Subcutaneous abdominal adipose tissue (tissue), 5 donors: ENCODE results near the gene HOXB5.

Experiments
- H3K27ac ChIP-seq: one replicate; pipeline ENCODE4 v1.7.0; 2013; ENCODE audit warnings: low read depth, mild to moderate bottlenecking, inconsistent platforms, low read length, moderate library complexity
- H3K27me3 ChIP-seq, 5 donors: one replicate each; pipeline ENCODE4 v1.7.0; 2013; ENCODE audit warnings: low read length in 5 of 5, inconsistent platforms in 1 of 5; ENCODE audit not compliant: control insufficient read depth in 5 of 5, insufficient read depth in 4 of 5
- H3K36me3 ChIP-seq, 5 donors: one replicate each; pipeline ENCODE4 v1.7.0; 2013; ENCODE audit warnings: low read length in 5 of 5; ENCODE audit not compliant: control insufficient read depth in 5 of 5, insufficient read depth in 5 of 5
- H3K4me1 ChIP-seq, 5 donors: one replicate each; pipeline ENCODE4 v1.7.0; 2013; ENCODE audit warnings: low read length in 5 of 5, mild to moderate bottlenecking in 3 of 5, moderate library complexity in 1 of 5; ENCODE audit not compliant: control insufficient read depth in 5 of 5, insufficient read depth in 5 of 5
- H3K4me3 ChIP-seq, 5 donors: one replicate each; pipeline ENCODE4 v1.7.0; 2013; ENCODE audit warnings: low read length in 5 of 5, low read depth in 1 of 5
- H3K9ac ChIP-seq, 5 donors: one replicate each; pipeline ENCODE4 v1.7.0; 2013; ENCODE audit warnings: low read length in 5 of 5, mild to moderate bottlenecking in 4 of 5, moderate library complexity in 3 of 5
- H3K9me3 ChIP-seq, 5 donors: one replicate each; pipeline ENCODE4 v1.7.0; 2013; ENCODE audit warnings: low read length in 5 of 5; ENCODE audit not compliant: control insufficient read depth in 5 of 5
- donor health status: healthy.
- donor health status: healthy.
- donor health status: healthy.
- donor health status: healthy.
- donor health status: healthy.

HOXB5 gene

GRCh38 chr17:48636177-48637018 lies 42.8 kb upstream of the HOXB5 start:
- Histone ChIP-seq H3K4me3 (no peak overlapping the region), H3K27me3 (peaks cover 55 to 89% (median 64%) of the 10 kb centered on the region in 5 donors), H3K36me3 (no peaks in the 10 kb centered on the region), H3K9ac (no peak overlapping the region), H3K27ac (no peak overlapping the region), H3K9me3 (no peaks in the 10 kb centered on the region), H3K4me1 (peaks cover 0 to 16% (median 10%) of the 10 kb centered on the region in 5 donors)

DNA sequence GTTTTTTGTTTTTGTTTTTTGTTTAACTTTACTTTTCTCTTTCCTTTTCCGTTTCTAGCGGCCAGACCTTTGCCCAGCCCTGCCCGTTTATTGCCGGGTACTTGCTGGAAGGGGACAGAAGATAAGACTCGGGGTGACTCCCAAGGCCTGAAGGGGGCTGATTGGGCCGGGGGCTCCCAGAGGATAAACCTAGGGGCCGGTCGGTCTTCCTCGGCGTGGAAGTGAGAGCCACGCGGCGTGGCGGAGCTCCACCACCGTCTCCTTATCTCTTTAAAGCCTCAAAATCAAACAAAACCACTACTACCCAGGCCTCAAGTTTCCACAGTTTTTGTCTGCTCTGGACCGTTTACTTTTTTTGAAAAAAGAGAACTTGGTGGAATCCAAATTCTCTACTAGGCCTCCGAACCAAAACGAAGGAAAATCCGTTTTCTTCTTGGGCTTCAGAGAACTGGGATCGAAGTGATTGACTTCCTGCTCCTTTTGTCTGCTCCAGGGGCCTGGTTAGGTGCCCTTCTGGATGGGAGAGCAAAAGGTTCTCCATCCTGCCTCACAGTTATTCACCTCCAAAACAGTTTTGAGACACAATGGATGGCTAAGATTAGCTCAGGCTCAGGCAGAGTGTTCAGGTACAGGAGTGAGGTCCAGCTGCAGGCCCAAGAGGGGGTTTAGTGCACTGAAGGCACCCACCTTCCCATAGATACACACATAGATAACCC lies 41.1 kb upstream of the HOXB5 start:
- Histone ChIP-seq H3K9me3 (no peaks in the 10 kb centered on the region), H3K4me3 (no peak overlapping the region), H3K36me3 (no peaks in the 10 kb centered on the region), H3K4me1 (peaks cover 0 to 16% (median 10%) of the 10 kb centered on the region in 5 donors), H3K27ac (no peak overlapping the region), H3K27me3 (peaks cover 59 to 87% (median 77%) of the 10 kb centered on the region in 5 donors), H3K9ac (no peak overlapping the region)

DNA sequence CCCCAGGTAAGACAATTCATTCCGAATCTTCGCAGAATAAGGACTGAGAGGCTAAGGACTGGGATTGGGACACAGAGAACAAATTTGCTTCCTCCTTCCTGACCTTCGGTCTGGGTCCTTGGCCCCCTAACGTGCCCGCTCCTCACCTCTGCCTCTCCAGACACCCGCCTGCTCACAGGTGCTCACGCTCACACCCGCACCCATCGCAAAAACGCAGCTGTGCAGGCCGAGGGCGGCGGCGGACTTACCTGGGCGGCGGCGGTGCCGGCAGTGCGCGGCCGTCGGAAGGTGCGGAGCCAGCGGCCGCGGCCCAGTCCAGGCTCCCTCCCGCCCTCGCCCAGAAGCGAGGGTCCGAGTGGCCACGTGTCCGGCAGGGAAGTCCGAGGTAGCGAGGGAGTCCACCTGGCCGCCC lies 39.7 kb upstream of the HOXB5 start:
- Histone ChIP-seq H3K9me3 (no peaks in the 10 kb centered on the region), H3K4me1 (peaks cover 0 to 16% (median 10%) of the 10 kb centered on the region in 5 donors), H3K9ac (no peak overlapping the region), H3K36me3 (no peaks in the 10 kb centered on the region), H3K27ac (no peak overlapping the region), H3K4me3 (no peak overlapping the region), H3K27me3 (peaks cover 65 to 87% (median 80%) of the 10 kb centered on the region in 5 donors)

DNA sequence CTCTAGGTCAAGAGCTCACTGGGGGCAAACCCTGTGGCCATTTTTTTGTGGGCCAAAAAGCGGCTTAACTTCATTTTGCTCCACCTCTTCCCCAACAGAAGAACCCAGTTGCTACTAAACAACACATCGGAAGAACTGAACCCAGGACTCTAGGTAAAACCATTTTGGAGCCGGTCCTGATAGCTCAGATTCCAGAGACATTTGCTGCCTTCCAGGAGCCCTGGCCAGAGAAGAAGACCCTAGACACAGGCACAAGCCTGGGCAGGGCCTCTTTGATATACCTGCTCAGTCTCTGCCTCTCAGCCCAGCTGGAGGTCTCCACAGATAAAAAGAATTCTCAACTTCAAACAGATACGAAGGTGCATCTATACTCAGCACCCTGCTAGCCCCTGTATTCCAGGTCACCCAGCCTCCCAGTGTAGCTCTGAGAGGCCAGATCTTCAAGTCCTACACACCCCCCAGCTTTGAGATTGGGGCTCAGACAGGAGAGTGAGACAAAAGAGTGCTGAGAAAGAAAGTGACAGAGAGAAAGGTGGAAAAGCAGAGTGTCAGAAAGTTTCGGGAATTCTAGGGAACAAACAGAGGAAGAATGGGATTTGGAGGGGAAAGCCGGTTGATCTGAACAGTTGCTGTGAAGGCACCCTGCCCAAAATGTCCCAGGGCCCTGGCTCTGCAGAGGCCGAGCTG lies 39.1 kb upstream of the HOXB5 start:
- peaks cover 65 to 88% (median 85%) of the 10 kb centered on the region in 5 donors for H3K27me3 ChIP-seq
- no peaks in the 10 kb centered on the region for H3K36me3 ChIP-seq
- H3K27ac ChIP-seq, result no peak overlapping the region
- H3K4me1 ChIP-seq, result peaks cover 0 to 16% (median 10%) of the 10 kb centered on the region in 5 donors
- H3K9ac ChIP-seq, result no peak overlapping the region
- H3K9me3 ChIP-seq, result no peaks in the 10 kb centered on the region
- no peak overlapping the region for H3K4me3 ChIP-seq

DNA sequence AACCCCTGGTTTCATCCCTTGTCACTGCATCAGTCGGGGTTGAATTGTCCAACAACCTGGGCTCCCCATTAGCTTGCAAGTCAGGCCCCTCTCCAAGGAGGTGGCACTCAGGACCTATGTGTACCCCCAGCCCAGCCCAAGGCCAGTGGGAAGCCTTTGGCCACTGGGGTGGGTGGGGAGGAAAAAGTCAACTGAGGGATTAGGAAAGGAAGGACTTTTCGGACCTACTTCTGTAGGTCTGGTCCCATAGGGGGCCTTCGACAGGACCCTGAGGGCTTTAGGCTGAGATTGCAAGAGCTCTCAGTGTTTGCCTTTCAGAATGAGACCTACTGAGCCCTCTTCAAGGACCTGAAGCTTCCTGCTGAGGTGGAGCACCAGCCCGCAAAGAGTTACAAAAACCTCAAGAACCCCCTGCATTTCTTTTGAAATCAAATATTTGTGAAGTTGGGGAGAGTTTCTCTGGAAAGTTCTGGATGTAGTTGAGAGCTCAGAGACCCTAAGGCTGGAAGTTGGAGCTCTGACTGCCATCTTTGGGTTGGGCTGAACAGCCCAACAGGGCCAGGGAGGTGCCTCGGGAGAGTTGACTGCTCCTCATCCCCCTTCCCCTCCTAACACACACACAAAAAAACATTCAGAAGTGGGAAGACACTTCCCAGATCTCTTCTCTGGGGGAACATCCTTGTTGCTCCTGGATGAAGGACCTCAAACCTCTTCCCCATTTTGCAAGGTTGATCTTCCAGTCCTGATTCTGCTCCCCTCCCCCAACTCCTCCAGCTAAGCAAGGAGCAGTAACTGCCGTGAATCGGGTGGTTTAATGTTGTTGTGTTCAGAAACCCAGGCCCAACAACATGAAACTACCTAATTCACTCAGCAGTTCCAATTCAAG lies 38.4 kb upstream of the HOXB5 start:
- no peaks in the 10 kb centered on the region for H3K36me3 ChIP-seq
- H3K27ac ChIP-seq, result no peak overlapping the region
- H3K9me3 ChIP-seq, result no peaks in the 10 kb centered on the region
- H3K4me3 ChIP-seq, result no peak overlapping the region
- H3K9ac ChIP-seq, result no peak overlapping the region
- peaks cover 0 to 17% (median 11%) of the 10 kb centered on the region in 5 donors for H3K4me1 ChIP-seq
- peaks cover 68 to 88% (median 86%) of the 10 kb centered on the region in 5 donors for H3K27me3 ChIP-seq

DNA sequence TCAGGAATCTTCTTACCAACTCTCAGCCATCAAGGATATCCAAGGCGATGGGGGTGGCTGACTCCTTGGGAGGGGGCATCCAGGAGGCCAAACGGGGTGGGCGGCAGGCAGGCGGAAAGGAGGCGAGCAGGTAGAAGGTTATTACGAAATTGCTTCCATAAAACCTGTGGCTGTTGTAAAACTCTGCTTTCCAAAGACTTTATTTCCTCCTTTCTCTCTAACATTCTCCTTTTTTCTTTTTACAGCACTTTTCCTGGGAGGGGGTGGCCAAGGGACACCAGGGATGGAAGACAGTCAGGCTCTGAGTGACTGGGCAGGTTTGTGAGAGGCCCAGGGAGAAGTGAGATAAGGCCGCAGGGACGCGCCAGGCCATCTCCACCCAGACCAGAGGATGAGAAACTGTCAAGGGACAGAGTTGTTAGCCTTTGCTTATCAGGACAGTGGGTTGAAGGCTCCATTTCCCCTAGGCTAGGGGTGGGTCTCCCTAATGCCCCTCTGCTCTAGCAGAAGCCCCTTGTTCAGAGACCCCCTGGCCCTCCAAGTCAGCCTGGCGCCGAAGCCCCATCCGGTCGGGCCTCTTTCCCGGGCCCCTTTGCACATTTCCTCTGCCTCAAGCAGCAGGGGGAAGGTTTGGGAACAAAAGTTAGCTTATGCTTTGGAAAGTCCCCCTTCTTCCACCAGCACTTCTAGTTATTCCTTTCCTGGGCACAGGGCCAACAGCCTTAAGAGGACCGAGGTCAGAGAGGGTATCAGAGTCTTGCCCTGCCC lies 37.5 kb upstream of the HOXB5 start:
- no peak overlapping the region for H3K27ac ChIP-seq
- H3K4me1 ChIP-seq, result peaks cover 0 to 17% (median 11%) of the 10 kb centered on the region in 5 donors
- no peak overlapping the region for H3K4me3 ChIP-seq
- no peaks in the 10 kb centered on the region for H3K36me3 ChIP-seq
- H3K27me3 ChIP-seq, result peaks cover 72 to 91% (median 90%) of the 10 kb centered on the region in 5 donors
- H3K9me3 ChIP-seq, result no peaks in the 10 kb centered on the region
- H3K9ac ChIP-seq, result no peak overlapping the region

GRCh38 chr17:48630009-48630924 lies 36.7 kb upstream of the HOXB5 start:
- Histone ChIP-seq H3K27me3 (peaks cover 63 to 83% (median 81%) of the 10 kb centered on the region in 5 donors), H3K36me3 (no peaks in the 10 kb centered on the region), H3K9ac (no peak overlapping the region), H3K4me1 (peaks cover 2 to 25% (median 17%) of the 10 kb centered on the region in 5 donors), H3K27ac (no peak overlapping the region), H3K9me3 (no peaks in the 10 kb centered on the region), H3K4me3 (no peak overlapping the region)

DNA sequence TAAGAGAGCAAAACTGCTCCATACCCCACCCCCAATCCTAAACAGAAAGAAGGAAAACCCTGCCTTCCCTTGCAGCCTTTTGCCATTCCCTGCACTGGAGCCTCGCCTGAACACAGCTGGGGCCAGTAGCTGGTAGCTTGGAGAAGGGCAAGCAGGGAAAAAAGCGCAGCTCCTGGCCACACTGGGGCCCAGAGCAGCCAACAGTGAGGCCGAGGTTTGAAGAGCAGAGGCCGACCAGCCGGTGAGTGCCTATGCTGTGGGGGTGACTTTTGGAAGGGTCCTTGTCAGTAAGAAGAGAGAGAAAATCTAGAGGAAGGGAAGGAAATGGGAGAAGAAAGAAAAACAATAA lies 35.8 kb upstream of the HOXB5 start:
- H3K36me3 ChIP-seq, result no peaks in the 10 kb centered on the region
- peaks cover 2 to 33% (median 25%) of the 10 kb centered on the region in 5 donors for H3K4me1 ChIP-seq
- H3K9ac ChIP-seq, result no peak overlapping the region
- no peaks in the 10 kb centered on the region for H3K9me3 ChIP-seq
- peaks cover 63 to 81% (median 77%) of the 10 kb centered on the region in 5 donors for H3K27me3 ChIP-seq
- H3K27ac ChIP-seq, result no peak overlapping the region
- no peak overlapping the region for H3K4me3 ChIP-seq
